Natural killer cell (primary cell): ENCODE measurements around the gene PPIF. TPM values are rescaled to one million over a fixed set of nuclear protein-coding genes. Genes with fewer than 3 reads are reported as not detected.

Experiments
- ATAC-seq, 3 donors: fragments of 150-1000 bp in 2 of 3; fragments of 200-7000 bp in 1 of 3; cut with Tn5 transposase; 1 replicate in 1 of 3; 2 replicates in 2 of 3; pipeline ENCODE4 v1.10.0; 2021; ENCODE audit warnings: mild to moderate bottlenecking in 2 of 3, moderate library complexity in 2 of 3
- DNase-seq, 2 donors: peaks; one replicate each; pipeline versions ENCODE4 v3.0.0 to v3.0.0-alpha.2; 2013 to 2021; ENCODE audit warnings: mixed read lengths in 1 of 2
- H3K27ac ChIP-seq: one replicate; pipeline ENCODE4 v1.5.1; 2013; ENCODE audit warnings: mild to moderate bottlenecking, low read length
- H3K27me3 ChIP-seq: one replicate; pipeline ENCODE4 v1.6.1; 2013; ENCODE audit warnings: low read length; ENCODE audit not compliant: control insufficient read depth, insufficient read depth
- H3K36me3 ChIP-seq: one replicate; pipeline ENCODE4 v1.6.1; 2013; ENCODE audit warnings: low read length; ENCODE audit not compliant: control insufficient read depth, insufficient read depth
- H3K4me1 ChIP-seq: one replicate; pipeline ENCODE4 v1.6.1; 2013; ENCODE audit warnings: low read length; ENCODE audit not compliant: control insufficient read depth, insufficient read depth
- H3K4me3 ChIP-seq: one replicate; pipeline ENCODE4 v1.5.1; 2013; ENCODE audit warnings: low read length
- H3K9me3 ChIP-seq: one replicate; pipeline ENCODE4 v1.6.1; 2013; ENCODE audit warnings: low read length; ENCODE audit not compliant: control insufficient read depth, insufficient read depth
- H3K27ac Mint-ChIP-seq, 2 donors: one replicate each; pipeline ENCODE4 v1.8.0; 2022; ENCODE audit warnings: mild to moderate bottlenecking in 2 of 2, mixed read lengths in 2 of 2, moderate library complexity in 1 of 2
- H3K27me3 Mint-ChIP-seq, 2 donors: one replicate each; pipeline ENCODE4 v1.8.0; 2022; ENCODE audit warnings: low read depth in 2 of 2, mixed read lengths in 2 of 2
- H3K36me3 Mint-ChIP-seq: one replicate; pipeline ENCODE4 v1.8.0; 2022; ENCODE audit warnings: mixed read lengths
- H3K4me1 Mint-ChIP-seq, 2 donors: one replicate each; pipeline ENCODE4 v1.8.0; 2022; ENCODE audit warnings: mixed read lengths in 2 of 2
- H3K4me3 Mint-ChIP-seq: one replicate; pipeline ENCODE4 v1.8.0; 2022; ENCODE audit warnings: mild to moderate bottlenecking, moderate library complexity, mixed read lengths
- H3K9me3 Mint-ChIP-seq, 2 donors: one replicate each; pipeline ENCODE4 v1.8.0; 2022; ENCODE audit warnings: mixed read lengths in 2 of 2
- WGBS: methylation state at CpG from one replicate; pipeline ENCODE4 v1.1.7; 2013; ENCODE audit warnings: missing lambda C conversion rate; ENCODE audit not compliant: insufficient coverage; 5-methylcytosine and 5-hydroxymethylcytosine counted together
- intact Hi-C: fragments of 100-400 bp; cut with micrococcal nuclease; formaldehyde crosslinking; loops from one replicate; pipeline ENCODE4 v1.14.2; 2022
- total RNA-seq, 4 donors: library from RNA; stranded (reverse); fragments of 120-200 nt in 1 of 4; gene quantifications; one replicate each; pipeline versions ENCODE4 v1.2.3 to v1.2.4, GENCODE V29; 2013 to 2022
- TF ChIP-seq, protein P1 (sequence below): fragments of 200-600 bp; IDR thresholded peaks from one replicate; pipeline ENCODE4 v1.8.0; 2022; ENCODE audit warnings: antibody characterized with exemption

The PPIF gene
- total RNA-seq, 3 donors from 2014 or later (not counting 1 experiment from before 2014, with no cell fraction given): 59.5 to 99.1 (median 66.3) TPM

DNA sequence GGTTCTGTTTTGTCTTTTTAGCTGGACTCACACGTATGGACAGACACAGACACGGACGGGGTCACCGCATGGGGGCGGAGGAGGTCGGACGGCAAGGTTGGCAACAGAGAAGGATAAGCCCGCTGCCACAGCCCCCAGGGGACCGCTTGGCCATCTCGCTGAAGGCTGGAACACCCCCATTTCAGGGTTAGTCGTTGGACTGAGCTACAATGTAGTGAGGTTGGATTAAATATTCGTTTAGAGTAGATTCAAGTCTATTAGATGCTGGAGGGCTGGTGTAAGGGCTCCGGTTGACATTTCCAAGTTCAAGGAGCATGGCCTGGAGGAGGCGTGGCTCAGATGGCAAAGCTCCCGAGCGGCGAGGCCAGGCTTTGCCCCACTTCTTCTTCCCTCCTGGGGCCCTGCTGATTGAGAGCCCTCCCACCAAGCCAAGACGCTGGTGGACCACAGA is 35.2 kb downstream of the PPIF start:
- intact Hi-C loops: no loop called here

DNA sequence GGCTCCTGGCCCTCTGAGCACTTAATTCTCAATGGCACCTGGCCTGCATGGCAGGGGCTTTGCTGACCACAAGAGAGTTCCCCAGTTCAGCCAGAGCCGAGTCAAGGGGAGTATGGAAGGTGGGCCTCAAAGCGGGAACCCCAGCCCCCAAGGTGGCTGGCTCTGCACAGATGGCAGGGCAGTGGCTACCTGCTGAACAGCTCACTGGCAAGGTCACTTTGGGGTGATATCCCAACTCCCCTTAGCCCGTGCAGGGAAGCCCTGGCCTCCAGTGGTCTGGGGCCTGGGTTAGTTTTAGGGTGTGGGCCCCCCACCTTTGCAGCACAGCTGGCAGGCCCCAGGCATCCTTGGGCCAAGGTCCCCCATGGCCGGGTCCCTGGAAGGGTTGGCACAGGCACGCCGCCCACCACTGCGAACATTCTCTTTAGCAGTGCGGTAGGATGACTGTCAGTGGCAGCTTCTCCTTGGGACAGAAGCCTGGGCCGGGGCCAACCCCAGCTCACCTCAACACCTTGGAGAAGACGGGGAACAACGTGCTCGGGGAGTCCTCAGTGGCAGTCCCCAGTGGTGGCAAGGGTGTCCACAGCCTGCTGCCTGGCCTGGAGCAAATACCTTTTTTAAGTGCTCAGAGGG is 36.8 kb downstream of the PPIF start:
- Histone ChIP-seq H3K27ac (no peak overlapping the region), H3K9me3 (no peaks in the 10 kb centered on the region), H3K27me3 (no peaks in the 10 kb centered on the region), H3K4me1 (no peaks in the 10 kb centered on the region), H3K36me3 (no peaks in the 10 kb centered on the region), H3K4me3 (no peak overlapping the region)
- no peak overlapping the region for H3K4me3 Mint-ChIP-seq
- WGBS: 91% methylated on average over 12 of the region's 12 CpGs
- DNase-seq (peak in 1 of 2 donors; percentile 10), ATAC-seq (no peak)
- TF ChIP-seq, protein P1, sequence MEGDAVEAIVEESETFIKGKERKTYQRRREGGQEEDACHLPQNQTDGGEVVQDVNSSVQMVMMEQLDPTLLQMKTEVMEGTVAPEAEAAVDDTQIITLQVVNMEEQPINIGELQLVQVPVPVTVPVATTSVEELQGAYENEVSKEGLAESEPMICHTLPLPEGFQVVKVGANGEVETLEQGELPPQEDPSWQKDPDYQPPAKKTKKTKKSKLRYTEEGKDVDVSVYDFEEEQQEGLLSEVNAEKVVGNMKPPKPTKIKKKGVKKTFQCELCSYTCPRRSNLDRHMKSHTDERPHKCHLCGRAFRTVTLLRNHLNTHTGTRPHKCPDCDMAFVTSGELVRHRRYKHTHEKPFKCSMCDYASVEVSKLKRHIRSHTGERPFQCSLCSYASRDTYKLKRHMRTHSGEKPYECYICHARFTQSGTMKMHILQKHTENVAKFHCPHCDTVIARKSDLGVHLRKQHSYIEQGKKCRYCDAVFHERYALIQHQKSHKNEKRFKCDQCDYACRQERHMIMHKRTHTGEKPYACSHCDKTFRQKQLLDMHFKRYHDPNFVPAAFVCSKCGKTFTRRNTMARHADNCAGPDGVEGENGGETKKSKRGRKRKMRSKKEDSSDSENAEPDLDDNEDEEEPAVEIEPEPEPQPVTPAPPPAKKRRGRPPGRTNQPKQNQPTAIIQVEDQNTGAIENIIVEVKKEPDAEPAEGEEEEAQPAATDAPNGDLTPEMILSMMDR: no peak
- no peaks in the 10 kb centered on the region for H3K4me1 Mint-ChIP-seq
- H3K9me3 Mint-ChIP-seq: no peaks in the 10 kb centered on the region
- no peaks in the 10 kb centered on the region for H3K36me3 Mint-ChIP-seq
- H3K27ac Mint-ChIP-seq: no peak overlapping the region
- intact Hi-C loops: no loop called here
- no peaks in the 10 kb centered on the region for H3K27me3 Mint-ChIP-seq

More for the DNA sequence above, 35.2 kb downstream of the PPIF start:
- no peak overlapping the region for H3K4me3 Mint-ChIP-seq
- DNase-seq (peak in 1 of 2 donors; percentile 9), ATAC-seq (no peak)
- Histone ChIP-seq H3K4me3 (no peak overlapping the region), H3K36me3 (no peaks in the 10 kb centered on the region), H3K9me3 (no peaks in the 10 kb centered on the region), H3K4me1 (no peaks in the 10 kb centered on the region), H3K27ac (no peak overlapping the region), H3K27me3 (no peaks in the 10 kb centered on the region)
- no peaks in the 10 kb centered on the region for H3K36me3 Mint-ChIP-seq
- H3K27ac Mint-ChIP-seq: no peak overlapping the region
- TF ChIP-seq, protein P1: no peak
- no peaks in the 10 kb centered on the region for H3K27me3 Mint-ChIP-seq
- WGBS: 90% methylated on average over 18 of the region's 18 CpGs
- H3K9me3 Mint-ChIP-seq: no peaks in the 10 kb centered on the region
- no peaks in the 10 kb centered on the region for H3K4me1 Mint-ChIP-seq

DNA sequence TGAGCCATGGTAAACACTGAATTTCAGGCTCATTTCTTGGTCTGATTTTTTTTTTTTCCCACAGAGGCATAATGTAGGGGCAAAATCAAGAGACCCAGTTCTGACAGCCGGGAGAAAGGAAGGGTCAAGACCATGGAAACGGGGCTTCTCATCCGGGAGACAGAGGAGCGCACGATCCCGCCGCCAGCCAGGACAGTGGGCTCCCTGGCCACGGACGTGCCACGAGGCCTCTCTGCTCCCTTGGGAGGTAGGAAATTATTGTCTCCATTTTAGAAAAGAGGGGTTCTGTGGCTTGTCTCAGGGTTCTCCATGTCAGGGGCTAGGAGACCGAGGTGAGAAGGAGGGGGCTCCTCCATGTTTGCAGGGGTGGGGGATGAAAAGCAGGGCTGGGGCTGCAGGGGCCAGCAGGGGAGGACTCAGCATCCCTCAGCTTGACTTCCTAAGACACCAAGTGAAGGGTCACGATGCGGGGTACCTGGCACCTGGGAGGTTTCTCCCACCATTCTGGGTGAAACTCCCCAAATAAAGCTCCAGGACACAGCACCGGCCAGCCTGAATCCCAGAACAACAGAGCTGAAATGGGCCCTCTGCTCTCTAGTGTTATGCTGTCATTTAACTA is 37.6 kb downstream of the PPIF start:
- Mint-ChIP-seq H3K27me3 (no peaks in the 10 kb centered on the region), H3K27ac (no peak overlapping the region), H3K4me1 (no peaks in the 10 kb centered on the region), H3K36me3 (no peaks in the 10 kb centered on the region), H3K4me3 (no peak overlapping the region), H3K9me3 (no peaks in the 10 kb centered on the region)
- no peak overlapping the region for H3K27ac ChIP-seq
- no peak for DNase-seq
- H3K4me3 ChIP-seq: no peak overlapping the region
- no peaks in the 10 kb centered on the region for H3K4me1 ChIP-seq
- H3K36me3 ChIP-seq: no peaks in the 10 kb centered on the region
- H3K27me3 ChIP-seq: no peaks in the 10 kb centered on the region
- 92% methylated on average over 14 of the region's 14 CpGs for WGBS
- intact Hi-C loops: no loop called here
- H3K9me3 ChIP-seq: no peaks in the 10 kb centered on the region
- TF ChIP-seq, protein P1: no peak
- no peak for ATAC-seq
